ENCODE results near the gene ITGB3.
"Not testable (repeated sequence)": the region's sequence is repeated elsewhere in the genome, so short reads cannot be mapped to it uniquely, and the experiment has no call there.

ITGB3 gene

DNA sequence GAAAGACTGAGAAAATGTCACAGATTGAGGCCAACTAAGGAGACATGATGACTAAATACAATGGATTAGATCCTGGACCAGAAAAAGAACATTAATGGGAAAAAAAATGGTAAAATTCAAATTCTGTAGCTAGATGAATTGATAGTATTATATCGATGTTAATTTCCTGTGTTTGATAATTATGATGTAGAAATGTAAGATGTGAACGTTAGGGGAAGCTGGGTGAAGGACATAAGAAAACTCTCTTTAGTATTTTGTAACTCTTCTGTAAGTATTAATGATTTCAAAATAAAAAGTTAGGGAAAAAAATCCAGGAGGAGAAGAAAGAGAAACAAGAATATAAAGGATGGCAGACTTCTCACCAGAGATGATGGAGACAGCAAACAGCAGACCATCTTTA lies 2.8 kb upstream of the ITGB3 start:
- DNase-seq: no peak

DNA sequence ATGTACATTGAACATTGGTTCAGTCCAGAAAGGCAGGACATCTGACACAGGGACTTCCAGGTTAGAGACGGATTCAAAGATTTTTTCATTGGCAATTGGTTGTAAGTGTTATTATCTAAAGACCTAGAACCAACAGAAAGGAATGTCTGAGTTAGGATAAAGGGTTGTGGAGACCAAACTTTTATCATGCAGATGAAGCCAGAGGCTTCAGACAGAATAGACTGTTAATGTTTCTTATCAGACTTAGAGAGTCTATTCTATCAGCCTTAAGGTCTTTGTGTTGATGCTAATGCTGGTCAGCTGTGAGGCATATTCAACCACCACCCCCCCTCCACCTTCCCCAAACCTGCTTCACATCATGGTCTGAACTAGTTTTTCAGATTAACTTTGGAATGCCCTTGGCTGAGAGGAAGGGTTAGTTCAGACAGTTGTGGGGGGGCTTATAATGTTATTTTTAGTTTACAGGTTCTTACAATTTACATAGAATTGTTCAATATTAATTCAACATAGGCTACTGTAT lies 2.1 kb upstream of the ITGB3 start:
- no peak for DNase-seq

DNA sequence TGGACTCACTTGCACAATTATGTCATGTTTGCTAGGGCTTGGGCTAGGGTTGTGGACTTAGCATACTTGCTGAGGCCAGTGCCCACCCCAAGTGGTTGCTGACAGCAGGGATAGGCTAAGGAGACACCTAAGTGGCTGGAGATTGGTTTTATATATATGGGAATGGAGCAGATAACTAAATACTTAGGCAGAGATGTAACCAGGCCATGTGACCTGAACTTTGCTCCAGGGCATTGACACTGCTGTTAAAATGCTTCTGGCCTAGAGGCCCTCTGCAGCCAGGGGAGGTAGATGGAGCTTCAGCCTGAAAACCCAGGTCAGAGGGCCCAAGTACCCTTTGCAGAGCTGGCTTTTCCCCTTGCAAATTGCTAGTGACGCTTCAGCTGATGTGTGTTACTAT lies 1.4 kb upstream of the ITGB3 start:
- no peak for DNase-seq

DNA sequence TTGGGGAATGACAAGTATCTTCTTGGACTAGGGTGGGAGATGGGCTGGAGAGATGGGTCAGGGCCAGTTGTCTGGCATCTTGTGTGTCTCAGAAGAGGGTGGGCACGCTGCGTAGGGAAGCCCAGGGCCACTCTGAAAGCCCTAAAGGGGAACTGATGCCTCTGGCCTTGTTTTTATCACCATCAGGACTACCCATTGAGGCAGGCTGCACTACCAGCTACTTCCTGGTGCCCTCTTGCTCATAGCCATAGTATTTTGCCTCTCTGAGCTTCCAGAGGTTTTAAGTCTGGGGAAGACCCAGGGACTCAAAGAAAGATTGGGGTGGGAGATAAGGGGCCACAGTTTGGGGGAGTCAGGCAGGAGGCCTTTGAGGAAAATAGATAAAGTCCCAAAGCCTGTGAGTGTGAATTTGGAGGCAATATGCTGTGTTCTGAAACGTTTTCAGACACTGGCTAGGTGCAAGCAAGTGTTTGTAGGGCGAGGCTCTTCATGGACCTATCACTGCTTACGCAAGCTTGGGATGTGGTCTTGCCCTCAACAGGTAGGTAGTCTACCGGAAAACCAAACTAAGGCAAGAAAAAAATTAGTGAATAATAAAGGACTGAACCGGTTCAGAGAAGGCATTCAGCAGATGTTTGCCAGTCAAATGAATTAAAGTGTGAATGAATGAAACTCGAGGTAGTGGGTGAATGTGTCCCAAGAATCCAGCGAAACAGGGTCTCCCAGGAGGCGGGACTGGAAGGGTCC lies 688 bp upstream of the ITGB3 start:
- no peak for DNase-seq

DNA sequence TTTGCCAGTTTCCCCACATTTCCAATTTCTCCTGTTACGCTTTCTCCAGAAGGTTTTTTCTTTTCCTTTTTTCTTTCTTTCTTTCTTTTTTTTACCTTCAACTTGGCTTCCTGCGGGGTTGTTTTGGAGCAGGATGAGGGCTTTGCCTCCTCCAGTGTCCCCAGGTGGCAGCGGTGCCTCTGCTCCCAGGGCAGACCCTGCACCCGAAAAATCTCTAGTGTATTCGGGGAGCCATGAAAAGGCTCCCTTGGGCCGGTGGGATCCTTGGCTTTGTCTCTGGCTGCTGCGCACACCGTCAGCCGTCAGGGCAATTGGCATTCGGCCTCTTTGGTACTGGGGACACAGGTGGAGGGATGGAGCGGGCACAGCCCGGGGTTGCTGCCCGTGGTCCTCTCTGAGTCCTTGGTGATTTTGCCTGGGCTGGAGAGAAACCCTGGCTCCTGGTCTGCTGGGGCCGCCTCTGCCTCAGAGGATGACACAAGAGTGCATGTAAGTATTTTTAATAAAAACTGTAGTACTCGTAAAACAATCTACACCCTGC lies 846 bp downstream of the ITGB3 start:
- no peak for DNase-seq

DNA sequence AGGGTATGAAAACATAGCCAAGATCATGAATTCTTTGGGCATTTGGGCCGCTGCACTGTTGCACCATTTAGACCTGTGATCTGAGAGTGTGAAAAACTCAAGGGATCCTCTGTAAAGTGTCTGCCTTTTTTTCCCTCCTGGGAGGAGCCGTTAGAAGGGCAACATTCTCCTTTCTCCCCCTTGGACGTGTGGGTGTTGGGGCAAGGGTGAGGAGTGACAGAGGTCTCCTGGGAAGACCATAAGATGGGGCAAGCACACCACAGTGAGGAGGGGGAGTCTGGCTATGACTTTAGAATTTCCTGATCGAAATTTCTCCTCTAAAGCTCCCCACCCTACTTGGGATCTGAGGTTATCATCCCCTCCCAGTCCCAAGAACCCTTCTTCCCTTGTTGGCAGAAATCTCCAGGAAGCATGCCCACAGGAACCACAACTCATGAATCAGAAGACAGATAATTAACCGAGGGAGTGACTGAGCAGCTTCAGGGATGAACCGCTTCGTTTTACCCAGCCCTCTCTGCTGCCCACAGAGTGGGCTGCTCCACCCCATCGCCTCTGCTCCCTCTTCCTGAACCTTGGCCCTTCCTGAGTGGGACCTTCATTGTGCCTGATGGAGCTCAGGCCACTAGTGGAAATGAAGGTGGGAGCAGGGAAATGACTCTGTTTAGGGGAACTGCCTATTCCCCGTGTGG lies 4.2 kb downstream of the ITGB3 start:
- no peak for DNase-seq

DNA sequence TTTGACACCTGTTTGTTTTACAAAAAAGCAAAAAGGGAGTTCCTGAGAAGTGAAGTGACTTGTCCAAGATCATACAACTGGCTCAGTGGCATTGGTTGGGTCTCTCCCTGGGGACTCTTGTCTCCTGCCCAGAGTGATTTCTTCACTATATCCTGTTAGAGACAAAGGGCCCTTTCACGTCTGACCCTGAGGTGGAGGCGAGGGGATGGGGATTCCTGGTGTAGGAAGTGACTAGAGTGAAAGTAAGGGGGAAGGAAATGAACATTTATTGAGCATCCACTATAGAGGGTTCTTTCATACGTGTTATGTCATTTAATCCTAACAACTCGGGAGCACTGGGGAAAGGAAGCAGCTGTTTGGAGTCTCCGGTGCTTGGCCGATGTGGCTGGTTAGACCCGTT lies 9.0 kb downstream of the ITGB3 start:
- DNase-seq: no peak

DNA sequence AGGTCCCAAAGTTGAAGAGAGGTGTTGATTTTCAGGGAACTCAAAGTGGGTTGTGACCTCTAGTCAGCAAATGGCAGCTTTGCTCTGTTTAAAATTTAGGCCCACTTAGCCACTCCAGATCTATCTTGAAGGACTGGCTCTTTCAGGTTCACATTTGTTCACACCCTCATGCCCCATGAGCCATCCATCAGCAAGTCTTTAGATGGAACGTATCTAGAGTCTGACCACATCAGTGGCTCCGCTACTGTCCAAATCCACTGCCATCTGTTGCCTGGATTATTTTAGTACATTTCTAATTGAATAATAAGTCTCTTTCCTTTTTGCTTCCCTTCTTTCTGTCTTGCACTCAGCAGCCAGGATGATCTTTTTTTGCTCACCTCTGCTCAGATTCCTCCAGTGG lies 10.5 kb downstream of the ITGB3 start:
- no peak for DNase-seq

DNA sequence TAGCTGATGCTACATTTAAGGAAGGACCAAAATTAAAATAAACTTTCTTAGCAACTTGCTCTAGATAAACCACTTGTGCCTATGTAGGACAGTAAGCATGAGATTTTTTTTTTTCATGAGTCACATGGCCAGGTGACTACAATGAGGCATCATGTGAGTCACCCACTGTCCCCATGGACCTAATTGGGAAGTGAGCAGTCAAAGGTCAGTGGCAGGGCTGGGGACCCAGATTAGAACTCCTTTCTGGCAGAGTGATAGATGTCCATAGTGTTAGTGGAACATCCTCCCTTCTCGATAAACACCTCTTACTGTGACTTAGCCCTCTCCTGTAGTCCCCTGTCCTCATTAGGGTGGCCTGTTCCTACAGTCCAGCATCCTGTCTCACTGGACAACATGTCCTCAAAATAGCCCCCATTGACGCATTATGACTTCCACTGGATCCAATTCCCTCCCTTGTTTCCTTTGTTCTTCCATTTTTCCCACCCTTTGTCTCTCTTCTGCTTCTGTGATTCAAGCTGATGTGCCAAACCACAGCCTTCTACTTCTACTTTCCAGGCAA lies 12.4 kb downstream of the ITGB3 start:
- peak; percentile 25 for DNase-seq

DNA sequence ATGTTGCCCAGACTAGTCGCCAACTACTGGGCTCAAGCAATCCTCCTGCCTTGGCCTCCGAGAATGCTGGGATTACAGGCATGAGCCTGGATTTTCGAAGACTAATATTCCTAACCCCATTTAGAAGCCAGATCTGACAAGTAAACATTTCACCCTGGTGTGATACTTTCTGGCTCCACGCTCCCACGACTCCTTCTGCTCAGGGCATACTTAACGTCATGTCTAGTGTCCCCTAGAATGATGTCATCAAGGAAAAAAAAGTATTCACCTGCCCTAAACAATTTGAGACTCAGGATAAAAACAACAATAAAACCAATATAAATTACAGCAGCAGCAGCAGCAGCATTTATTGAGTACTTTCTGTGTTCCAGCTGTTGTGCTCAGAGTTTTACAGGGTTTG lies 13.2 kb downstream of the ITGB3 start:
- DNase-seq: no peak

DNA sequence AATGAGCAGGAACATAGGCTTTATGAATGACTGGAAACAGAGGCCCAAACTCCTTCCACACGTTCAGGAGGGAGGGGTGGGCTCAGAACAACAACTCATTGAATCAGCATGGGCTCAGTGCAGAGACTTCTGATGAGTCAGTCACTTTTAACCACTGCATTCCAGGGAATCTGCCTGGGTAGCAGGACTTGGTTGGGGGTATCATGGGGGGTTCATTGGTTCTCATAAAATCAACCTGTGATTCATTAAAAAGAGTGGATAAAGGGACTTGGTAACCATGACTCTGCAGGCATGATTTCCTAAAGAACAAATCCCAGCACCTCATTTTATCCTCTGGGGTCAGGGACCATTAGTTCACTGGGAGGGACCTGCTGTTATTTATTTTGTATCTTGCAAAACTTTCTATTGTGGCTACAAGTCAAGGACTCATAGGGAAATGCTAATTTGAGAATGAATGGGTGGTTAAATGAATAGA lies 13.8 kb downstream of the ITGB3 start:
- DNase-seq: no peak

DNA sequence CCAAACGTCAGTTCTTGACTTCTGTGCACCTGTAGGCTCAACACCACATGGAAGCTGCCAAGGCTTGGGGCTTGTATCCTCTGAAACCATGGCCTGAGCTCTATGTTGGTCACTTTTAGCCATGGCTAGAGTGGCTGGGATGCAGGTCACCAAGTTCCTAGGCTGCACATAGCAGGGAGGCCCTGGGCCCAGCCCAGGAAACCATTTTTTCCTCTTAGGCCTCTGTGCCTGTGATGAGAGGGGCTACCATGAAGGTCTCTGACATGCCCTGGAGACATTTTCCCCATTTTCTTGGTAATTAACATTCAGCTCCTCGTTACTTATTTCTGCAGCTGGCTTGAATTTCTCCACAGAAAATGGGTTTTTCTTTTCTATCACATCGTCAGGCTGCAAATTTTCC lies 15.3 kb downstream of the ITGB3 start:
- DNase-seq: not testable (repeated sequence)

DNA sequence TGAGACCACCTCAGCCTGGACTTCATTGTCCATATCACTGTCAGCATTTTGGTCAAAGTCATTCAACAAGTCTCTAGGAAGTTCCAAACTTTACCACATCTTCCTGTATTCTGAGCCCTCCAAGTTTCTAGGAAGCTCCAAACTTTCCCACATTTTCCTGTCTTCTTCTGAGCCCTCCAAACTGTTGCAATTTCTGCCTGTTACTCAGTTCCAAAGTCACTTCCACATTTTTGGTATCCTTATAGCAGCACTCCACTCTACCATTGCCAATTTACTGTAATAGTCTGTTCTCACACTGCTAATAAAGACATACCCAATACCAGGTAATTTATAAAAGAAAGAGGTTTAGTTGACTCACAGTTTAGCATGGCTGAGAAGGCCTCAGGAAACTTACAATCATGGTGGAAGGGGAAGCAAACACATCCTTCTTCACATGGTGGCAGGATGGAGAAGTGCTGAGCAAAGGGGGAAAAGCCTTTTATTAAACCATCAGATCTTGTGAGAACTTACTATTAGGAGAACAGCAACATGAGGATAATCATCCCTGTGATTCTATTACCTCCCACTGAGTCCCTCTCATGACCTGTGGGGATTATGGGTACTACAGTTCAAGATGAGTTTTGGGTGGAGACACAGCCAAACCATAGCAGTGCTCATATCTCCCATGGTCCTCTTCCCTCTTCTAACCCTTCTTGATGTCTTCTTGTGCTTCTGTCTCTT lies 16.1 kb downstream of the ITGB3 start:
- DNase-seq: not testable (repeated sequence)

DNA sequence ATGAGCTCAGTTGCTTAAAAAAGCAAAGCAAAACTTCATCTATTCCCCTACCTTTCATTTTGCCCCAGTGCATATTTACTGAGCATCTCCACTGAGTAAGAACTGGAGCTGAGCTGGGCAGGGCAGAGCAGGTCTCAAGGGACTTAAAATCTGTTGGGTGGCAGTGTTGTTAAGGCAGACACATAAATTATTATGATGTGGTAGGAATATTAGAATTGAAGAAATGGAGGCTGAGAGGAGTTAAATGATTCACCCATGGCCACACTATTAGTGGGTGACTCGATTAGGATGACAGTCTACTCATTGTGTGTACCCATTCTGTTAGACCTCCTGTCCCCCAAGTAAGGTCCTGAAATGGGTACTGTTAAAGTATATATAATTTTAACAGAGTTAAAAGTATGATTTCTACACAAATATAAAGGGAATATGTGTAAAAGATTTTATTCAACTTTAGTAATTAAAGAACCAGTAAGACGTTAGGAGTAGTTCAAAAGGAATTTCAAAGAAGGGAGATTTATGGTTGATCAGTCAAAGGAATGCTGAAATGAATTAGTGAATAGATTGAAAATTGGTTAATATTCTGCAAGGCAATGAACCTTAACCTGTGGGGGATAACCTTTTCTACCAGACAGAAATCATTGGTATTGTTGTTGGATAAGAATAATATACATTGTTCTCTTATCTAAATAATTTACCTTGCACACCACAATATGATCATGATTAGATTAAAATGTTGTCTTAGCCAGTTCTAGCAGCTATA lies 17.5 kb downstream of the ITGB3 start:
- DNase-seq: no peak

DNA sequence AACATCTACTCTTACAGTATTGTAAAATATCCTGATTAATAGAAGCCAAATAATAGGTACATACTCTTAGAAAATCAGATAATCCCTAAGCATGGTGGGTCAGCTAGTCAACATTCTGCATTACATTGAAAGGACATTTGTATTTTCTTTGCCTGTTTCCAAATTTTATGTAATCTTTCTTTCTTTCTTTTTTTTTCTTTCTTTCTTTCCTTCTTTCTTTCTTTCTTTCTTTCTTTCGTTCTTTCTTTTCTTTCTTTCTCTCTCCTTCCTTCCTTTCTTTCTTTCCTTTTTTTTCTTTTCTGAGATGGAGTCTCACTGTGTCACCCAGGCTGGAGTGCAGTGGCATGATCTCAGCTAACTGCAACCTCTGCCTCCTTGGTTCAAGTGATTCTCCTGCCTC lies 18.9 kb downstream of the ITGB3 start:
- no peak for DNase-seq

DNA sequence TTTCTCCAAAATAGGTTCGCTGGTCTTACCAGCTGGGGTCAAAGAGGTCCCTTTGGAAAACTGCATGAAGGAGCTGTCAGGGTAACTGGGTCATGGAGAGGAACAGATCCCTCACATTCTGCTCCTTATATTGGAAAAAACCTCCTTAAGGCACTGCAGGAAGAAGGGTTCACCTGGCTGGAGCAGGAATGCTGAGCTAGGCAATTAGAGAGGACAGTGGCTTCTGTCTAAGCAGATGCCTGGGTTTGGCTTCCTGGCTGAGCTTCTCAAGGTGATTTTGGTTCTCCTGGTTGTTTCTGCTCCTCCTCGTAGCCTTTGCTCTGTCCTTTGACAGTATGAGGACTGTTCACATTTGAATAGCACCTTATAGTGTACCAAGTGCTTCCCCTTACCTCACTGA lies 19.6 kb downstream of the ITGB3 start:
- DNase-seq: no peak

DNA sequence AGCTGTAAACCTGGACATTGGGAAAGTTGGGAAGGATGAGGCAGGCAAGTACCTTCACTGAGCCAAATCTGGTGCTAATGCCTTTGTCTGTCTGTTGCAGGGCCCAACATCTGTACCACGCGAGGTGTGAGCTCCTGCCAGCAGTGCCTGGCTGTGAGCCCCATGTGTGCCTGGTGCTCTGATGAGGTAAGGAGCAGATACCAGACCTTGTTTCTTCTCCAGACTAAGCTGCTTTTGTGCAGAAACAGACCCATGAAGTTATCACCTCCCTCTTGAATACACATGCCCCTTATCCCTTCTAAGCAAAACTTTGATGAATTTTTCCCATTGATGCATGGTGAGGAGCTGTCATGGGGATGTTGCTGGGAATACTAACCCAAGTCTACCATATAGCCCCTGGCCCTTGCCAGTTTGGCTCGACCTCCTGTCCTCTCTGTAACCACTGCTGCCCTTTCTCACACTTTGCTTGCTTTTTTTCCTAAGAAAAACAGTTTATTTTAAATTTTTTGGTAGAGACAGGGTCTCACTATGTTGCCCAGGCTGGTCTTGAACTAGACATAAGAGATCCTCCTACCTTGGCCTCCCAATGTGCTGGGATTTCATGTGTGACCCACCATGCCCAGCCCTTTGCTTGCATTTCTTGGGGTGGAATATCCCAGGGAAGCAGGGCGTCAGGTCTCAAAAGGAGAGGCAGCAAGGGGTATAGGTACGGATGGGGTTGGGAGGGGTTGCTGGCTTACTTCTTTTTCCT lies 20.9 kb downstream of the ITGB3 start:
- DNase-seq: no peak

DNA sequence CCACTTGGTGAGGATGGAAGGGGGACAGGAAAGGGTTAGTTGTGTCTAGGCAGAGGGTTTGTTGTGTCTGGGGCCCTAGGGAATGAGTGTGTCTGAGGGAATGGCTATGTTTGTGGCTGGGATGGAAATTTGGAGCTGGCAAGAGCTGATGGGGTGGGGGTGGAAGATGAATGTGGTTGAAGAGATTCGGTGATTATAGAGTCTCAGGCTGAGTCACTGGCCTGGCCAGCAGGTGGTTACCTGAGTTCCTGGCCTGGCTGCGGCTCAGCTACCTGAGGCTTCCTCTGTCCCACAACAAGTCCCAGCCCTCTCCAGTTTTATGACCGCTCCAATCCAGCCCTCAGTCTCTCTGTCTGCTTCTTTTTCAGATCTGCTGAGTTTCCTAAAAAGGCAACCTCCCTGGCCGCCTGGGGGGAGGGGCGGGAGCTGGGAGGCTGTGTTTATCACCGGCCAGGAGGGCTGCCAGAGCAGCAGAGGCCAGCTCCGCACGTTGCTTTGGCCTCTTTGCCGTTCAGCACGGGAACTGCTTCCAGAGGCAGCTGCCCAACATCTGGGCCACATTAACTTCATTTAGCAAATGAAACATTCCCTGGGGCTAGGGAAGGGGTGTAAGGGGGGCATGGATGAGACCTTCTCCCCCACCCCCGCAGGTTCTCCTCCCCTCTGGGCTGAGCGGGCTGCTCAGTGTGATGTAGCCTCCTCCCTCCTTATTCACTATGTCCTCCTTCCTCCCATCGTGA lies 21.8 kb downstream of the ITGB3 start:
- DNase-seq: no peak

DNA sequence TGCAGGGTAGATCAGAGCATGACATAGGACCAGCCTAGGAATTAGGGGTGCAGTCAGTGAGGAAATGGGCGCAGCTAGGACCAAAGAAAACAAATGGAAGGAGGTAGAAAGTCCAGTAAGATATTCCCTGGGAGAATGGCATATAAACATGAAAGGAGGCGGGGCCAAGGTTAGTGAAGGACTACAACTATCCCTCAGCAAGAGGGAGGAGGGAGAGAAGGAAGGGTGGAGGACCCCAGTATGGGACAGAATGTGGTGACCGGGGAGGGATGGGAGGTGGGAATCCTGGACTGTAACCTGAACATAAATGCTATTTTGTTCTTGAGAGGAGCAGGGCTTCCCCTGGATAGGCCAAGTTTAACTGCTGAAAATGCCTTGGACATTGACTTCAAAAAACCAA lies 22.8 kb downstream of the ITGB3 start:
- no peak for DNase-seq

DNA sequence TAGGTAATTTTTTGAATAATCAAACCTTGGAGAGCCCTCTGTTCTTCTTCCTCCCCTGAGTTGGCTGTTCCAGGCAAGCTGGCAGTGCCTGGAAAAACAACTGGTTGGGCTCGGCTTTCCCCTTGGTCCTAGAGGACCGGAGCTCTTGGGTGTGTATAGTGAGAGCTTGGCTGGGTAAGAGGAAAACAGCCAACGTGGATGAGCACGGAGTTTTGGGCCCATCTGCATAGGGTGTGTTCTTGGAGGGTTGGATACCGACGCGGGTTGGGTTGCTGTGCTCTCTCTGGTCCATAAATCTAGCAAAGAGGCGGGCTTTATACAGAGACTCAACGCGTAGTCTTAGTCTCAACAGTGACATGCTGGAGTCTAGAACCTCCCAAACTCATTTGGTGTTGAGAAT lies 23.2 kb downstream of the ITGB3 start:
- DNase-seq: no peak

DNA sequence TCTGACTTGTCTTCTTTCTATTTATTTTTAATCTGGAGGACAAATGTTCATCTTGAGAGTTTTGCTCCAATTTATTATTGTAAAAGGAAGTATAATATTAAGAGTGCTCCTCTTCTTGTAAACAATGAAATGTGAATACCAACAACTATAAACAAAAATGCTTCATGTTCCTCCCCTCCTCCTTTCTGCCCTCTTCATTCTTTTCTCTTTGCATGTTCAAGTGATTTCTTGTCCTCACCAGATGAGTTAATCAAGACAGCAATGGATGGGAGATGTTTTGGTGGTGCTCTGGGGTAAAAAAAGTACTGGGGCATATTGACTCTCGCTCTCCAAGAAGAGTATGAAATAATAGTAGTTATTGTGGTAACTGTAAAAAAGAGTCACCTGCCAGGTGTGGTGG lies 24.3 kb downstream of the ITGB3 start:
- no peak for DNase-seq
